HepG2 (cell line): ENCODE results near the gene RABGEF1. TPM values are rescaled to one million over a fixed set of nuclear protein-coding genes. Genes with fewer than 3 reads are reported as not detected.

ENCODE experiments used
- CCDC6 ChIP-seq: sonication (generic); formaldehyde crosslinking; IDR thresholded peaks from 2 replicates; pipeline ENCODE4 v1.8.1; 2022; ENCODE audit warnings: mild to moderate bottlenecking, missing genetic modification reagents, moderate library complexity
- FOXP1 ChIP-seq, 2 experiments: fragments of 450-650 bp in 1 of 2; IDR thresholded peaks; 2 replicates each; pipeline ENCODE4 v1.6.1; 2017 to 2018; ENCODE audit warnings: antibody characterized with exemption in 1 of 2
- MYC ChIP-seq: sonication (generic); formaldehyde crosslinking; IDR thresholded peaks from 2 replicates; pipeline ENCODE4 v1.9.0; 2021; ENCODE audit warnings: missing genetic modification reagents, borderline replicate concordance
- MYNN ChIP-seq: sonication (generic); formaldehyde crosslinking; IDR thresholded peaks from 2 replicates; pipeline ENCODE4 v1.4.0; 2020; ENCODE audit warnings: mild to moderate bottlenecking, low read depth, missing genetic modification reagents
- RORA ChIP-seq: sonication (generic); formaldehyde crosslinking; IDR thresholded peaks from 2 replicates; pipeline ENCODE4 v1.5.0; 2020; ENCODE audit warnings: mild to moderate bottlenecking, missing genetic modification reagents, moderate library complexity
- ZFP36L2 ChIP-seq: sonication (generic); formaldehyde crosslinking; IDR thresholded peaks from 2 replicates; pipeline ENCODE4 v1.4.0; 2020; ENCODE audit warnings: missing genetic modification reagents
- ZFP90 ChIP-seq: sonication (generic); formaldehyde crosslinking; IDR thresholded peaks from 2 replicates; pipeline ENCODE4 v1.8.0; 2022; ENCODE audit warnings: missing genetic modification reagents, mild to moderate bottlenecking, inconsistent platforms, borderline replicate concordance
- ZFYVE20 ChIP-seq: sonication (generic); formaldehyde crosslinking; IDR thresholded peaks from 2 replicates; pipeline ENCODE4 v1.8.0; 2023; ENCODE audit warnings: low read depth, mild to moderate bottlenecking, moderate library complexity, missing genetic modification reagents, borderline replicate concordance
- ZKSCAN8 ChIP-seq: IDR thresholded peaks from 2 replicates; pipeline ENCODE4 v1.6.1; 2016; ENCODE audit warnings: borderline replicate concordance, missing genetic modification reagents, missing compliant biosample characterization
- ZNF124 ChIP-seq: sonication (generic); formaldehyde crosslinking; IDR thresholded peaks from 2 replicates; pipeline ENCODE4 v1.4.0; 2020; ENCODE audit warnings: missing genetic modification reagents
- ZNF367 ChIP-seq: sonication (generic); formaldehyde crosslinking; IDR thresholded peaks from 2 replicates; pipeline ENCODE4 v1.4.0; 2020; ENCODE audit warnings: missing genetic modification reagents, borderline replicate concordance
- ZNF772 ChIP-seq: sonication (generic); formaldehyde crosslinking; IDR thresholded peaks from 2 replicates; pipeline ENCODE4 v1.5.0; 2020; ENCODE audit warnings: mild to moderate bottlenecking, missing genetic modification reagents
- polyA plus RNA-seq, 8 experiments: library from polyadenylated mRNA; depleted of rRNA in 3 of 8; stranded (reverse) in 7 of 8; unstranded in 1 of 8; fragments of >200 nt; fragmentation: Illumina TruSeq in 4 of 8; extraction: Trizol in 4 of 8; gene quantifications; 2 replicates each; pipeline versions ENCODE4 v1.2.1 to v1.2.3, GENCODE V29; 2011 to 2016; ENCODE audit warnings: low read depth in 4 of 8, missing spikeins in 1 of 8, mixed read lengths in 1 of 8; ENCODE audit not compliant: insufficient read depth in 1 of 8
- total RNA-seq, 5 experiments: library from RNA; depleted of rRNA; stranded (reverse); fragments of >200 nt; fragmentation: Illumina TruSeq; extraction: Trizol; gene quantifications; 2 replicates each; pipeline ENCODE4 v1.2.3, GENCODE V29; 2016; ENCODE audit warnings: low read depth in 1 of 5
- TF ChIP-seq, protein P1 (sequence below): sonication (generic); formaldehyde crosslinking; IDR thresholded peaks from 2 replicates; pipeline ENCODE4 v1.4.0; 2020; ENCODE audit warnings: mild to moderate bottlenecking, missing genetic modification reagents, borderline replicate concordance
- TF ChIP-seq, protein P2 (sequence below): sonication (generic); formaldehyde crosslinking; IDR thresholded peaks from 2 replicates; pipeline ENCODE4 v1.5.0; 2020; ENCODE audit warnings: missing genetic modification reagents, mild to moderate bottlenecking, borderline replicate concordance
- TF ChIP-seq, protein P3 (sequence below): sonication (generic); formaldehyde crosslinking; IDR thresholded peaks from 2 replicates; pipeline ENCODE4 v1.8.0; 2022; ENCODE audit warnings: mild to moderate bottlenecking, missing genetic modification reagents
- TF ChIP-seq, protein P4 (sequence below): sonication (generic); formaldehyde crosslinking; IDR thresholded peaks from 2 replicates; pipeline ENCODE4 v1.5.0; 2020; ENCODE audit warnings: missing genetic modification reagents
- TF ChIP-seq, protein P5 (sequence below): sonication (generic); formaldehyde crosslinking; IDR thresholded peaks from 2 replicates; pipeline ENCODE4 v1.5.1; 2020; ENCODE audit warnings: missing genetic modification reagents, mild to moderate bottlenecking, borderline replicate concordance
- TF ChIP-seq, protein P6 (sequence below): sonication (generic); formaldehyde crosslinking; IDR thresholded peaks from 2 replicates; pipeline ENCODE4 v1.9.0; 2021; ENCODE audit warnings: missing genetic modification reagents, mild to moderate bottlenecking, borderline replicate concordance

The RABGEF1 gene
- total and polyA plus RNA-seq, 2 of the 13 experiments (the other 11 are each of a cell fraction or from before 2014, with no cell fraction given), result 22.7 to 35.3 TPM

DNA sequence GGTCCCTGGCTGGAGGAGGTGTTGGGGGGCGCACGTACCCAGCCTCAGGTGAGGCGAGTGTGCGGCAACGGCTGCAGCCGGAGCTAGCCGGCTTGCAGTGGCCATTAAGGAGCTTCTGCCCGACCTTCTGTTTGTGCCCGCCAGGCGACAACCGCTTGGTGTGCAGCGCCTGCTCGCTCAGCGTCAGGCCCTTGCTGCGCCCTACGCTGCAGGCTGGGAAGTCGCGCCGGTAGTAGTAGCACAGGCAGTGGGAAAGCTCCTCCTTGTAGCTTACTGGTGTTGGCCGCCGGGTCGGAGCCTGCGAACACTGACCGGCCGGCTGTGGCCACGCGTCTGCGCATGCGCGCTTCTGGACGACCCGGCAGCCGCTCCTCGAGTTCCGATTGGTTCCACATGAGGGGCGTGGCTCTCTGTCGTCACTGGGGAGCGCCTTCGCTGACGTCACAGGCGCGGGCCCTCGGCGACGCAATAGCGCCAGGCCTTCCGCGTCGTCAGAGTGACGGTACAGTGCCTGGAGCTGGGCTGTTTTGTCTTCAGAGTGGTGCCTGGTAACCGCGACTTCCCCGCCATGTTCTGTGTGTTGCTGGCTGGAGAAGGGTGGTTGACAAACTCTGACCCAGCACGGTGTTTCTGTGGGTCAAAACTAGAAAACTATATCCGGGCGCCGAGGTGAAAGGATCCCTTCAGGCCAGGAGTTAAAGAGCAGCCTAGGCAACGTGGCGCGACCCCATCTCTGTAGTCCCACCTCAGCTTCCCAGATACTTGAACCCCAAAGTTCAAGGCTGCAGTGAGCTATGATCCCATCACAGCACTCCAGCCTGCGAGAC, 104.2 kb downstream of the RABGEF1 start (continued):
- no peak for TF ChIP-seq RORA (CRISPR knock-in tag)
- no peak for TF ChIP-seq FOXP1 (IDR thresholded peaks at IDR 0.05)
- 0 out of 2 replicates have a peak, but pooled peaks have one; percentile 10 for TF ChIP-seq FOXP1 (CRISPR knock-in tag; IDR thresholded peaks at IDR 0.05)
- TF ChIP-seq, protein P1, sequence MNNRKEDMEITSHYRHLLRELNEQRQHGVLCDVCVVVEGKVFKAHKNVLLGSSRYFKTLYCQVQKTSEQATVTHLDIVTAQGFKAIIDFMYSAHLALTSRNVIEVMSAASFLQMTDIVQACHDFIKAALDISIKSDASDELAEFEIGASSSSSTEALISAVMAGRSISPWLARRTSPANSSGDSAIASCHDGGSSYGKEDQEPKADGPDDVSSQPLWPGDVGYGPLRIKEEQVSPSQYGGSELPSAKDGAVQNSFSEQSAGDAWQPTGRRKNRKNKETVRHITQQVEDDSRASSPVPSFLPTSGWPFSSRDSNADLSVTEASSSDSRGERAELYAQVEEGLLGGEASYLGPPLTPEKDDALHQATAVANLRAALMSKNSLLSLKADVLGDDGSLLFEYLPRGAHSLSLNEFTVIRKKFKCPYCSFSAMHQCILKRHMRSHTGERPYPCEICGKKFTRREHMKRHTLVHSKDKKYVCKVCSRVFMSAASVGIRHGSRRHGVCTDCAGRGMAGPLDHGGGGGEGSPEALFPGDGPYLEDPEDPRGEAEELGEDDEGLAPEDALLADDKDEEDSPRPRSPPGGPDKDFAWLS (CRISPR knock-in tag), result no peak
- TF ChIP-seq, protein P2, sequence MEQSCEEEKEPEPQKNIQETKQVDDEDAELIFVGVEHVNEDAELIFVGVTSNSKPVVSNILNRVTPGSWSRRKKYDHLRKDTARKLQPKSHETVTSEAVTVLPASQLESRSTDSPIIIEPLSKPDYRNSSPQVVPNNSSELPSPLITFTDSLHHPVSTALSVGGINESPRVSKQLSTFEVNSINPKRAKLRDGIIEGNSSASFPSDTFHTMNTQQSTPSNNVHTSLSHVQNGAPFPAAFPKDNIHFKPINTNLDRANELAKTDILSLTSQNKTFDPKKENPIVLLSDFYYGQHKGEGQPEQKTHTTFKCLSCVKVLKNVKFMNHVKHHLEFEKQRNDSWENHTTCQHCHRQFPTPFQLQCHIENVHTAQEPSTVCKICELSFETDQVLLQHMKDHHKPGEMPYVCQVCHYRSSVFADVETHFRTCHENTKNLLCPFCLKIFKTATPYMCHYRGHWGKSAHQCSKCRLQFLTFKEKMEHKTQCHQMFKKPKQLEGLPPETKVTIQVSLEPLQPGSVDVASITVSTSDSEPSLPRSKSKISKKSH (CRISPR knock-in tag), result no peak
- peak; percentile 67; the same call in 1 of the 2 replicates for TF ChIP-seq CCDC6 (CRISPR knock-in tag)
- TF ChIP-seq MYC (CRISPR knock-in tag), result peak; percentile 82
- TF ChIP-seq ZNF772 (CRISPR knock-in tag), result peak; percentile 64
- TF ChIP-seq, protein P3, sequence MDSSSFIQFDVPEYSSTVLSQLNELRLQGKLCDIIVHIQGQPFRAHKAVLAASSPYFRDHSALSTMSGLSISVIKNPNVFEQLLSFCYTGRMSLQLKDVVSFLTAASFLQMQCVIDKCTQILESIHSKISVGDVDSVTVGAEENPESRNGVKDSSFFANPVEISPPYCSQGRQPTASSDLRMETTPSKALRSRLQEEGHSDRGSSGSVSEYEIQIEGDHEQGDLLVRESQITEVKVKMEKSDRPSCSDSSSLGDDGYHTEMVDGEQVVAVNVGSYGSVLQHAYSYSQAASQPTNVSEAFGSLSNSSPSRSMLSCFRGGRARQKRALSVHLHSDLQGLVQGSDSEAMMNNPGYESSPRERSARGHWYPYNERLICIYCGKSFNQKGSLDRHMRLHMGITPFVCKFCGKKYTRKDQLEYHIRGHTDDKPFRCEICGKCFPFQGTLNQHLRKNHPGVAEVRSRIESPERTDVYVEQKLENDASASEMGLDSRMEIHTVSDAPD, result peak; percentile 13; the same call in 1 of the 2 replicates
- TF ChIP-seq, protein P4, sequence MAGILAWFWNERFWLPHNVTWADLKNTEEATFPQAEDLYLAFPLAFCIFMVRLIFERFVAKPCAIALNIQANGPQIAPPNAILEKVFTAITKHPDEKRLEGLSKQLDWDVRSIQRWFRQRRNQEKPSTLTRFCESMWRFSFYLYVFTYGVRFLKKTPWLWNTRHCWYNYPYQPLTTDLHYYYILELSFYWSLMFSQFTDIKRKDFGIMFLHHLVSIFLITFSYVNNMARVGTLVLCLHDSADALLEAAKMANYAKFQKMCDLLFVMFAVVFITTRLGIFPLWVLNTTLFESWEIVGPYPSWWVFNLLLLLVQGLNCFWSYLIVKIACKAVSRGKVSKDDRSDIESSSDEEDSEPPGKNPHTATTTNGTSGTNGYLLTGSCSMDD (CRISPR knock-in tag), result no peak
- TF ChIP-seq ZFYVE20, result no peak
- TF ChIP-seq, protein P5, sequence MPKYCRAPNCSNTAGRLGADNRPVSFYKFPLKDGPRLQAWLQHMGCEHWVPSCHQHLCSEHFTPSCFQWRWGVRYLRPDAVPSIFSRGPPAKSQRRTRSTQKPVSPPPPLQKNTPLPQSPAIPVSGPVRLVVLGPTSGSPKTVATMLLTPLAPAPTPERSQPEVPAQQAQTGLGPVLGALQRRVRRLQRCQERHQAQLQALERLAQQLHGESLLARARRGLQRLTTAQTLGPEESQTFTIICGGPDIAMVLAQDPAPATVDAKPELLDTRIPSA (CRISPR knock-in tag), result no peak
- TF ChIP-seq, protein P6, sequence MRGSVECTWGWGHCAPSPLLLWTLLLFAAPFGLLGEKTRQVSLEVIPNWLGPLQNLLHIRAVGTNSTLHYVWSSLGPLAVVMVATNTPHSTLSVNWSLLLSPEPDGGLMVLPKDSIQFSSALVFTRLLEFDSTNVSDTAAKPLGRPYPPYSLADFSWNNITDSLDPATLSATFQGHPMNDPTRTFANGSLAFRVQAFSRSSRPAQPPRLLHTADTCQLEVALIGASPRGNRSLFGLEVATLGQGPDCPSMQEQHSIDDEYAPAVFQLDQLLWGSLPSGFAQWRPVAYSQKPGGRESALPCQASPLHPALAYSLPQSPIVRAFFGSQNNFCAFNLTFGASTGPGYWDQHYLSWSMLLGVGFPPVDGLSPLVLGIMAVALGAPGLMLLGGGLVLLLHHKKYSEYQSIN (CRISPR knock-in tag), result no peak
- TF ChIP-seq ZNF367 (CRISPR knock-in tag), result no peak
- TF ChIP-seq ZFP36L2 (CRISPR knock-in tag), result peak; percentile 72; the same call in 1 of the 2 replicates
- TF ChIP-seq ZFP90 (CRISPR knock-in tag), result peak; percentile 89
- peak; percentile 78; the same call in 1 of the 2 replicates for TF ChIP-seq ZNF124 (CRISPR knock-in tag)
- TF ChIP-seq MYNN (CRISPR knock-in tag), result peak; percentile 44; the same call in 1 of the 2 replicates
- 0 out of 2 replicates have a peak, but pooled peaks have one; percentile 48 for TF ChIP-seq ZKSCAN8 (CRISPR knock-in tag)
